Neural cell (in vitro differentiated cells): ENCODE data around the gene IL17D. TPM values are rescaled to one million over a fixed set of nuclear protein-coding genes. Genes with fewer than 3 reads are reported as not detected.

Source experiments
- H2AFZ ChIP-seq: fragments of 200-600, 300-800 bp; sonication (generic), shearing (Covaris generic); 2 replicates; pipeline ENCODE4 v1.6.0; 2014; ENCODE audit warnings: low read depth, mild to moderate bottlenecking, antibody characterized with exemption, low read length, moderate library complexity
- H3F3A ChIP-seq: fragments of 200-600 bp; shearing (Covaris generic); 2 replicates; pipeline ENCODE4 v1.6.1; 2016; ENCODE audit warnings: mild to moderate bottlenecking, moderate library complexity, mixed read lengths, antibody characterized with exemption, low read length; ENCODE audit not compliant: insufficient read depth, poor library complexity, severe bottlenecking
- H3K27ac ChIP-seq: fragments of 200-600, 300-800 bp; sonication (generic), shearing (Covaris generic); 2 replicates; pipeline ENCODE4 v1.5.1; 2014; ENCODE audit warnings: mild to moderate bottlenecking, low read length, moderate library complexity
- H3K27me3 ChIP-seq: fragments of 300-800, 200-600 bp; sonication (generic), shearing (Covaris generic); 2 replicates; pipeline ENCODE4 v1.6.0; 2014; ENCODE audit warnings: mild to moderate bottlenecking, low read depth, low read length, moderate library complexity; ENCODE audit not compliant: insufficient read depth
- H3K36me3 ChIP-seq: fragments of 300-800, 200-600 bp; sonication (generic), shearing (Covaris generic); 2 replicates; pipeline ENCODE4 v1.5.1; 2014; ENCODE audit warnings: mild to moderate bottlenecking, antibody characterized with exemption, low read length, moderate library complexity; ENCODE audit not compliant: insufficient read depth
- H3K4me2 ChIP-seq: fragments of 300-800, 200-600 bp; sonication (generic), shearing (Covaris generic); 2 replicates; pipeline ENCODE4 v1.6.0; 2014; ENCODE audit warnings: mild to moderate bottlenecking, low read length
- H3K4me3 ChIP-seq: fragments of 300-800, 200-600 bp; sonication (generic), shearing (Covaris generic); 2 replicates; pipeline ENCODE4 v1.5.1; 2014; ENCODE audit warnings: mild to moderate bottlenecking, low read length, moderate library complexity
- H3K79me2 ChIP-seq: fragments of 200-600 bp; shearing (Covaris generic); replicated peaks from 2 replicates; pipeline ENCODE4 v1.6.0; 2014; ENCODE audit warnings: mild to moderate bottlenecking, low read length, moderate library complexity; ENCODE audit not compliant: insufficient read depth
- H3K9ac ChIP-seq: fragments of 300-800, 200-600 bp; sonication (generic), shearing (Covaris generic); 2 replicates; pipeline ENCODE4 v1.6.1; 2016; ENCODE audit warnings: mild to moderate bottlenecking, low read length, mixed read lengths
- H3K9me2 ChIP-seq: fragments of 200-600 bp; shearing (Covaris generic); 2 replicates; pipeline ENCODE4 v1.6.1; 2016; ENCODE audit warnings: mild to moderate bottlenecking, low read length, mixed read lengths; ENCODE audit not compliant: insufficient read depth
- H3K9me3 ChIP-seq: fragments of 200-600, 300-800 bp; sonication (generic), shearing (Covaris generic); 2 replicates; pipeline ENCODE4 v1.6.1; 2016; ENCODE audit warnings: mild to moderate bottlenecking, mixed run types, low read length, moderate library complexity, mixed read lengths
- H4K20me1 ChIP-seq: fragments of 200-600 bp; shearing (Covaris generic); 2 replicates; pipeline ENCODE4 v1.6.1; 2016; ENCODE audit warnings: mild to moderate bottlenecking, mixed run types; ENCODE audit not compliant: insufficient read depth
- EP300 ChIP-seq: fragments of 450-650 bp; conservative IDR thresholded peaks from 2 replicates; pipeline ENCODE4 v1.6.1; 2014; ENCODE audit warnings: antibody characterized with exemption, mild to moderate bottlenecking, moderate library complexity; ENCODE audit not compliant: poor library complexity, severe bottlenecking
- EZH2 ChIP-seq: fragments of 200-600, 300-800 bp; shearing (Covaris generic), sonication (generic); IDR thresholded peaks from 2 replicates; pipeline ENCODE4 v1.6.1; 2014; ENCODE audit warnings: antibody characterized with exemption, low read length, borderline replicate concordance, mild to moderate bottlenecking; ENCODE audit not compliant: insufficient read depth, poor library complexity, severe bottlenecking
- MXI1 ChIP-seq: fragments of 450-650 bp; conservative IDR thresholded peaks from 2 replicates; pipeline ENCODE4 v1.6.1; 2014; ENCODE audit warnings: antibody characterized with exemption, mild to moderate bottlenecking; ENCODE audit not compliant: poor library complexity, severe bottlenecking
- POLR2AphosphoS5 ChIP-seq: IDR thresholded peaks from 2 replicates; pipeline ENCODE4 v1.6.1; 2012
- RAD21 ChIP-seq: fragments of 450-650 bp; conservative IDR thresholded peaks from 2 replicates; pipeline ENCODE4 v1.6.1; 2014; ENCODE audit warnings: antibody characterized with exemption, mild to moderate bottlenecking, moderate library complexity
- SMC3 ChIP-seq: fragments of 450-650 bp; conservative IDR thresholded peaks from 2 replicates; pipeline ENCODE4 v1.6.1; 2014; ENCODE audit warnings: antibody characterized with exemption, mild to moderate bottlenecking, moderate library complexity; ENCODE audit not compliant: poor library complexity
- TAF1 ChIP-seq: IDR thresholded peaks from 2 replicates; pipeline ENCODE4 v1.6.1; 2012; ENCODE audit warnings: low read depth
- polyA plus RNA-seq: library from polyadenylated mRNA; depleted of rRNA; stranded (reverse); fragments of >200 nt; gene quantifications from 2 replicates; pipeline ENCODE4 v1.2.3, GENCODE V29; 2014
- TF ChIP-seq, protein P1 (sequence below): IDR thresholded peaks from 2 replicates; pipeline ENCODE4 v1.6.1; 2012; ENCODE audit warnings: borderline replicate concordance
- TF ChIP-seq, protein P2 (sequence below): fragments of 450-650 bp; IDR thresholded peaks from 2 replicates; pipeline ENCODE4 v1.5.1; 2014; ENCODE audit warnings: antibody characterized with exemption, mild to moderate bottlenecking, moderate library complexity; ENCODE audit not compliant: poor library complexity, severe bottlenecking

IL17D gene
- polyA plus RNA-seq, 1 donor from 2014 or later = 14.5 TPM

DNA sequence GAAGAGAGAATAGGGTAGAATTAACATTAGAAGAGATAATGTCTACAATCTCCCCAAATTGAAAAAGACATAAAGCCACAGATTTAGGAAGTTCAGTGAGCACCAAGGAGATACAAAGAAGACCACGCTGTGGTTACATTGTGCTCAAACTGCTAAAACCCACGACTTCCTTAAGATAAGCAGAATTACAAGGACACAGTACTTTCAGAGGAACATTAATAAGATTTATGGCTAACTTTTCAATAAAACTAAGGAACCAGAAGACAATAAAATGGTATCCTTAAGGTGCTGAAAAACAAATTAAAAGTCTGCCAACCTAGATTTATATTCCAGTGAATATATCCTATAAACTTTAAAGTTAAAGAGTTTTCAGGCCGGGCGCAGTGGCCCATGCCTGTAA lies 7.4 kb upstream of the IL17D start:
- H3K4me2 ChIP-seq = no peak overlapping the region
- peaks cover 4% of the 10 kb centered on the region for H3K36me3 ChIP-seq
- no peak overlapping the region for H2AFZ ChIP-seq
- H4K20me1 ChIP-seq = no peaks in the 10 kb centered on the region
- no peak overlapping the region for H3K9ac ChIP-seq
- no peaks in the 10 kb centered on the region for H3K27me3 ChIP-seq
- H3F3A ChIP-seq = no peaks in the 10 kb centered on the region
- H3K9me3 ChIP-seq = no peaks in the 10 kb centered on the region
- H3K27ac ChIP-seq = no peak overlapping the region
- no peak overlapping the region for H3K4me3 ChIP-seq
- TF ChIP-seq, protein P1, sequence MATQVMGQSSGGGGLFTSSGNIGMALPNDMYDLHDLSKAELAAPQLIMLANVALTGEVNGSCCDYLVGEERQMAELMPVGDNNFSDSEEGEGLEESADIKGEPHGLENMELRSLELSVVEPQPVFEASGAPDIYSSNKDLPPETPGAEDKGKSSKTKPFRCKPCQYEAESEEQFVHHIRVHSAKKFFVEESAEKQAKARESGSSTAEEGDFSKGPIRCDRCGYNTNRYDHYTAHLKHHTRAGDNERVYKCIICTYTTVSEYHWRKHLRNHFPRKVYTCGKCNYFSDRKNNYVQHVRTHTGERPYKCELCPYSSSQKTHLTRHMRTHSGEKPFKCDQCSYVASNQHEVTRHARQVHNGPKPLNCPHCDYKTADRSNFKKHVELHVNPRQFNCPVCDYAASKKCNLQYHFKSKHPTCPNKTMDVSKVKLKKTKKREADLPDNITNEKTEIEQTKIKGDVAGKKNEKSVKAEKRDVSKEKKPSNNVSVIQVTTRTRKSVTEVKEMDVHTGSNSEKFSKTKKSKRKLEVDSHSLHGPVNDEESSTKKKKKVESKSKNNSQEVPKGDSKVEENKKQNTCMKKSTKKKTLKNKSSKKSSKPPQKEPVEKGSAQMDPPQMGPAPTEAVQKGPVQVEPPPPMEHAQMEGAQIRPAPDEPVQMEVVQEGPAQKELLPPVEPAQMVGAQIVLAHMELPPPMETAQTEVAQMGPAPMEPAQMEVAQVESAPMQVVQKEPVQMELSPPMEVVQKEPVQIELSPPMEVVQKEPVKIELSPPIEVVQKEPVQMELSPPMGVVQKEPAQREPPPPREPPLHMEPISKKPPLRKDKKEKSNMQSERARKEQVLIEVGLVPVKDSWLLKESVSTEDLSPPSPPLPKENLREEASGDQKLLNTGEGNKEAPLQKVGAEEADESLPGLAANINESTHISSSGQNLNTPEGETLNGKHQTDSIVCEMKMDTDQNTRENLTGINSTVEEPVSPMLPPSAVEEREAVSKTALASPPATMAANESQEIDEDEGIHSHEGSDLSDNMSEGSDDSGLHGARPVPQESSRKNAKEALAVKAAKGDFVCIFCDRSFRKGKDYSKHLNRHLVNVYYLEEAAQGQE = no peak
- TF ChIP-seq RAD21 (no peak), TAF1 (no peak), SMC3 (no peak), EZH2 (no peak), POLR2AphosphoS5 (no peak), MXI1 (no peak)
- no peaks in the 10 kb centered on the region for H3K9me2 ChIP-seq
- H3K79me2 ChIP-seq = no peaks in the 10 kb centered on the region

DNA sequence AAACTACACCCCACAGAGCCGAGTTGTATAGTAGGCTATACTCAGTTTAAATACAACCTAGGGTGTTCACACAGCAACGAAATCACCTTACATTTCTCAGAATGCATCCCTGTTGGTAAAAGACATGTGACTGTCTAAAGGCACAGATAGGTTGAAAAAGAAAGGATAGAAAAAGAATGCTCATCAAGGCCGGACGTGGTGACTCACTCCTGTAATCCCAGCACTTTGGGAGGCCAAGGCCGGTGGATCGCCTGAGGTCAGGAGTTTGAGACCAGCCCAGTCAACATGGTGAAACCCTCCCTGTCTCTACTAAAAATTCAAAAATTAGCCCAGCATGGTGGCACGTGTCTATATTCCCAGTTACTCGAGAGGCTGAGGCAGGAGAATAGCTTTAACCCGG lies 3.8 kb upstream of the IL17D start:
- no peaks in the 10 kb centered on the region for H4K20me1 ChIP-seq
- no peaks in the 10 kb centered on the region for H3K79me2 ChIP-seq
- no peak overlapping the region for H3K4me3 ChIP-seq
- H3K9me2 ChIP-seq = no peaks in the 10 kb centered on the region
- no peak overlapping the region for H3K27ac ChIP-seq
- no peaks in the 10 kb centered on the region for H3K9me3 ChIP-seq
- TF ChIP-seq SMC3 (no peak), MXI1 (no peak), POLR2AphosphoS5 (no peak), TAF1 (no peak), EP300 (no peak), RAD21 (no peak), EZH2 (no peak)
- TF ChIP-seq, protein P2, sequence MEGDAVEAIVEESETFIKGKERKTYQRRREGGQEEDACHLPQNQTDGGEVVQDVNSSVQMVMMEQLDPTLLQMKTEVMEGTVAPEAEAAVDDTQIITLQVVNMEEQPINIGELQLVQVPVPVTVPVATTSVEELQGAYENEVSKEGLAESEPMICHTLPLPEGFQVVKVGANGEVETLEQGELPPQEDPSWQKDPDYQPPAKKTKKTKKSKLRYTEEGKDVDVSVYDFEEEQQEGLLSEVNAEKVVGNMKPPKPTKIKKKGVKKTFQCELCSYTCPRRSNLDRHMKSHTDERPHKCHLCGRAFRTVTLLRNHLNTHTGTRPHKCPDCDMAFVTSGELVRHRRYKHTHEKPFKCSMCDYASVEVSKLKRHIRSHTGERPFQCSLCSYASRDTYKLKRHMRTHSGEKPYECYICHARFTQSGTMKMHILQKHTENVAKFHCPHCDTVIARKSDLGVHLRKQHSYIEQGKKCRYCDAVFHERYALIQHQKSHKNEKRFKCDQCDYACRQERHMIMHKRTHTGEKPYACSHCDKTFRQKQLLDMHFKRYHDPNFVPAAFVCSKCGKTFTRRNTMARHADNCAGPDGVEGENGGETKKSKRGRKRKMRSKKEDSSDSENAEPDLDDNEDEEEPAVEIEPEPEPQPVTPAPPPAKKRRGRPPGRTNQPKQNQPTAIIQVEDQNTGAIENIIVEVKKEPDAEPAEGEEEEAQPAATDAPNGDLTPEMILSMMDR = no peak
- TF ChIP-seq, protein P1 = no peak
- no peak overlapping the region for H3K4me2 ChIP-seq
- H3K9ac ChIP-seq = no peak overlapping the region
- no peak overlapping the region for H2AFZ ChIP-seq
- H3K36me3 ChIP-seq = no peaks in the 10 kb centered on the region
- H3F3A ChIP-seq = no peaks in the 10 kb centered on the region
- no peaks in the 10 kb centered on the region for H3K27me3 ChIP-seq
